Heart right ventricle (tissue), 16 donors: ENCODE results near the gene GHRH. TPM values are rescaled to one million over a fixed set of nuclear protein-coding genes. Genes with fewer than 3 reads are reported as not detected.

Experiments used
- ATAC-seq, 8 donors: fragments of 200-7000 bp; cut with Tn5 transposase; one replicate each; pipeline ENCODE4 v1.9.1; 2020; ENCODE audit warnings: mild to moderate bottlenecking in 8 of 8, moderate library complexity in 8 of 8, moderate number of reproducible peaks in 1 of 8
- DNase-seq, 2 donors: peaks; one replicate each; pipeline ENCODE4 v3.0.0-alpha.2; 2020
- H3K27ac ChIP-seq, 10 donors: fragments of 200-600 bp; sonication (generic) in 2 of 10; one replicate each; pipeline versions ENCODE4 v1.5.0 to v1.8.0; 2020 to 2022; ENCODE audit warnings: mild to moderate bottlenecking in 3 of 10
- H3K27me3 ChIP-seq, 7 donors: fragments of 200-600 bp; one replicate each; pipeline ENCODE4 v1.8.0; 2021 to 2022; ENCODE audit warnings: mild to moderate bottlenecking in 2 of 7
- H3K36me3 ChIP-seq, 9 donors: fragments of 200-600 bp; sonication (generic) in 1 of 9; one replicate each; pipeline versions ENCODE4 v1.5.0 to v1.8.0; 2020 to 2022; ENCODE audit warnings: mild to moderate bottlenecking in 2 of 9
- H3K4me1 ChIP-seq, 9 donors: fragments of 200-600 bp; sonication (generic) in 1 of 9; one replicate each; pipeline versions ENCODE4 v1.5.0 to v1.8.0; 2020 to 2022; ENCODE audit warnings: mild to moderate bottlenecking in 4 of 9
- H3K4me3 ChIP-seq, 10 donors: fragments of 200-600 bp; sonication (generic) in 2 of 10; one replicate each; pipeline versions ENCODE4 v1.5.0 to v1.8.0; 2020 to 2022; ENCODE audit warnings: mild to moderate bottlenecking in 7 of 10, moderate library complexity in 2 of 10
- H3K9me3 ChIP-seq, 11 donors: fragments of 200-600 bp in 10 of 11; sonication (generic) in 2 of 11; one replicate each; pipeline versions ENCODE4 v1.5.0 to v1.8.0; 2013 to 2022; ENCODE audit warnings: mild to moderate bottlenecking in 2 of 11, control low read depth in 1 of 11, moderate library complexity in 1 of 11
- WGBS, 2 donors: extraction: QIAGEN DNeasy Blood & Tissue Kit; methylation state at CpG; one replicate each; pipeline ENCODE4 v1.1.7; 2013; ENCODE audit warnings: inconsistent platforms in 1 of 2; 5-methylcytosine and 5-hydroxymethylcytosine counted together
- intact Hi-C, 10 donors: fragments of 100-400 bp; cut with DNase I; formaldehyde crosslinking; loops; one replicate each; pipeline versions ENCODE4 v1.11.1 to v1.14.2; 2022
- polyA plus RNA-seq, 2 donors: library from polyadenylated mRNA; stranded (reverse); fragments of 200-250 nt; gene quantifications; one replicate each; pipeline ENCODE4 v1.2.3, GENCODE V29; 2013
- total RNA-seq, 10 donors: library from RNA; stranded (reverse); fragmentation: NEBNext Ultra II Directional in 3 of 10; extraction: Animal tissue kit (Norgen Biotek cat#: 25700) in 3 of 10; gene quantifications; one replicate each; pipeline versions ENCODE4 v1.2.1 to v1.2.4, GENCODE V29; 2021 to 2023
- TF ChIP-seq, protein P1 (sequence below), 9 donors: fragments of 200-600 bp; sonication (generic) in 2 of 9; IDR thresholded peaks; one replicate each; pipeline versions ENCODE4 v1.5.0 to v1.8.0; 2021 to 2022; ENCODE audit warnings: antibody characterized with exemption in 9 of 9, mild to moderate bottlenecking in 5 of 9, moderate library complexity in 1 of 9
- donor health status: Arrhythmogenic right ventricular cardiomyopathy.
- donor health status: ischemic (EF 13 %, LVEDD 7.1; RV severe dilation, severe dysfunction).
- donor health status: healthy with polysubstance abuse.
- donor health status: DM: no; HTN: yes; CAD: no.
- donor health status: DM: no; HTN: no; CAD: no.
- donor health status: ischemic (EF 25% LVEDD 6.9; RV normal size, moderate dysfunction).
- donor health status: ischemic (EF 25% LVEDD 5.7; RV mildly dilated, moderate dysfunction).
- donor health status: healthy.
- donor health status: DM: yes; HTN: yes; CAD: no.
- donor health status: Ischemic cardiomyopathy.
- donor health status: ischemic (EF 35%, LVEDD 5.7; RV mildly dilated, moderate dysfunction).
- donor health status: nonischemic (EF 11% LVEDD 7.7; RV severe dilation, severe dysfunction).
- donor health status: DM: yes; HTN: yes; CAD: no.
- donor health status: PGD.
- donor health status: ischemic (EF 29% LVEDD 5.4; RV normal size, mild dysfunction).
- donor health status: nonischemic (EF 23%, LVEDD 6.1; RV moderate dilation, normal function).

GHRH gene
- total and polyA plus RNA-seq, 12 donors, result 0.85 to 2.5 (median 1.8) TPM; not detected in 9

DNA sequence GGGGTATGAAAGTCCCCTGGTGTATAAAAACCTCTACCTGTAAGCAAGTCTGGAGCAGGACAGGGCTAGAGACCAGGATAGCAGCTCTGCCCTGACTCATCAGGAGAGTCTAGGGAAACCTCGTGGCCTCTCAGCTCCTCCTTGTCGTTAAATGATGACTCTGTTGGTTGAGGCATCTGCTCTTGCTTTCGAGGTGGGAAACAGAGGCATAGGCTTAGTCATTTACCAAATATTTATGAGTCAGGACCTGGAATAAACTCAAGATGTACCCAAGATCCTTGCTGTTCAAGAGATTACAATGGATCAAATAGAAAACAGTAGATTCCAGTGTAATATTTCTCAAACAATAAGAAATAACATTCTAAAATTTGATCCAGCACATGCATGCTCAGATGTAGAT is 33.4 kb upstream of the GHRH start:
- ATAC-seq, result peak in 1 of 8 donors; percentile 53
- DNase-seq, result no peak
- intact Hi-C loops, result no loop called here
- TF ChIP-seq, protein P1, sequence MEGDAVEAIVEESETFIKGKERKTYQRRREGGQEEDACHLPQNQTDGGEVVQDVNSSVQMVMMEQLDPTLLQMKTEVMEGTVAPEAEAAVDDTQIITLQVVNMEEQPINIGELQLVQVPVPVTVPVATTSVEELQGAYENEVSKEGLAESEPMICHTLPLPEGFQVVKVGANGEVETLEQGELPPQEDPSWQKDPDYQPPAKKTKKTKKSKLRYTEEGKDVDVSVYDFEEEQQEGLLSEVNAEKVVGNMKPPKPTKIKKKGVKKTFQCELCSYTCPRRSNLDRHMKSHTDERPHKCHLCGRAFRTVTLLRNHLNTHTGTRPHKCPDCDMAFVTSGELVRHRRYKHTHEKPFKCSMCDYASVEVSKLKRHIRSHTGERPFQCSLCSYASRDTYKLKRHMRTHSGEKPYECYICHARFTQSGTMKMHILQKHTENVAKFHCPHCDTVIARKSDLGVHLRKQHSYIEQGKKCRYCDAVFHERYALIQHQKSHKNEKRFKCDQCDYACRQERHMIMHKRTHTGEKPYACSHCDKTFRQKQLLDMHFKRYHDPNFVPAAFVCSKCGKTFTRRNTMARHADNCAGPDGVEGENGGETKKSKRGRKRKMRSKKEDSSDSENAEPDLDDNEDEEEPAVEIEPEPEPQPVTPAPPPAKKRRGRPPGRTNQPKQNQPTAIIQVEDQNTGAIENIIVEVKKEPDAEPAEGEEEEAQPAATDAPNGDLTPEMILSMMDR (IDR thresholded peaks at IDR 0.05), result no peak
- no peak overlapping the region for H3K4me3 ChIP-seq
- peaks cover 0 to 12% (median 0%) of the 10 kb centered on the region in 11 donors for H3K9me3 ChIP-seq
- H3K36me3 ChIP-seq, result peaks cover 0 to 43% (median 3%) of the 10 kb centered on the region in 9 donors
- WGBS, 2 donors, result 54 to 57% methylated on average over 3 of the region's 3 CpGs
- H3K27ac ChIP-seq, result peak overlapping the region in 1 of 10 donors; percentile 73
- H3K27me3 ChIP-seq, result no peaks in the 10 kb centered on the region
- peaks cover 6 to 70% (median 39%) of the 10 kb centered on the region in 9 donors for H3K4me1 ChIP-seq

- Histone ChIP-seq H3K4me1 (peaks cover 6 to 71% (median 34%) of the 10 kb centered on the region in 9 donors), H3K27me3 (no peaks in the 10 kb centered on the region), H3K9me3 (peaks cover 0 to 12% (median 0%) of the 10 kb centered on the region in 11 donors), H3K27ac (peak overlapping the region in 2 of 10 donors; percentile 7 to 73), H3K4me3 (no peak overlapping the region), H3K36me3 (peaks cover 0 to 41% (median 3%) of the 10 kb centered on the region in 9 donors)
- intact Hi-C loops, result loop anchor here in 1 of 10 donors (5.0 kb wide), 1 partner anchor 53 kb away; the partner anchor contains the start of gene SRC
- TF ChIP-seq, protein P1 (IDR thresholded peaks at IDR 0.05), result no peak
- DNase-seq (no peak), ATAC-seq (no peak)
- WGBS, 2 donors, result 85 to 87% methylated on average over 6 of the region's 6 CpGs
Measured at GRCh38 chr20:37294262-37294981, 32.8 kb upstream of the GHRH start.

DNA sequence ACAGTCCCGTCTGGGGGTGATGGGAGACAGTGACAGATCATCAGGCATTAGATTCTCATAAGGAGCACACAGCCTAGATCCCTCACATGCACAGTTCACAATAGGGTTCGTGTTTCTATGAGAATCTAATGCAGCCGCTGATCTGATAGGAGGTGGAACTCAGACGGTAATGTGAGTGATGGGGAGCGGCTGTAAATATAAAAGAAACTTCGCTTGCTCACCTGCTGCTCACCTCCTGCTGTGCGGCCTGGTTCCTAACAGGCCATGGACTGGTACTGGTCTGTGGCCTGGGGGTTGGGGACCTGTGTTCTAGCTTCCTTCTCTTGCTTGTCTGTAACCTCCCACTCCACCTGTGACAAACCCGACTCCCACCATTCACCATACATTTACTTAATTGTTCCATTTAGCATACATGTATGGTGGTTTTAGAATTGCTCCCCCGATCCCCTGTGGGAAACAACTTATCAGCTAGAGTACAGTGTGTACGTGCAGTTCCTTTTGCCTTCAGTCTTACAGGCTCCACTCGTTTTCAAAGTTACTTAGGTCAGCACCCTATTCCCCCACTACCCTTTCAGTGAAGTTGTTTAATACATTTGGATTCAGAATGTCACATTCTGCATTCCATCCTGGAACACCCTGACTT is 31.8 kb upstream of the GHRH start:
- peaks cover 0 to 32% (median 3%) of the 10 kb centered on the region in 9 donors for H3K36me3 ChIP-seq
- peak overlapping the region in 1 of 10 donors; percentile 73 for H3K27ac ChIP-seq
- H3K9me3 ChIP-seq, result peaks cover 0 to 12% (median 0%) of the 10 kb centered on the region in 11 donors
- H3K27me3 ChIP-seq, result no peaks in the 10 kb centered on the region
- TF ChIP-seq, protein P1 (IDR thresholded peaks at IDR 0.05), result no peak
- peaks cover 6 to 76% (median 37%) of the 10 kb centered on the region in 9 donors for H3K4me1 ChIP-seq
- intact Hi-C loops, result loop anchor here in 1 of 10 donors (5.0 kb wide), 1 partner anchor 54 kb away; the partner anchor contains the start of gene SRC
- WGBS, 2 donors, result 95% methylated on average over 11 of the region's 11 CpGs
- DNase-seq (no peak), ATAC-seq (no peak)
- H3K4me3 ChIP-seq, result no peak overlapping the region

DNA sequence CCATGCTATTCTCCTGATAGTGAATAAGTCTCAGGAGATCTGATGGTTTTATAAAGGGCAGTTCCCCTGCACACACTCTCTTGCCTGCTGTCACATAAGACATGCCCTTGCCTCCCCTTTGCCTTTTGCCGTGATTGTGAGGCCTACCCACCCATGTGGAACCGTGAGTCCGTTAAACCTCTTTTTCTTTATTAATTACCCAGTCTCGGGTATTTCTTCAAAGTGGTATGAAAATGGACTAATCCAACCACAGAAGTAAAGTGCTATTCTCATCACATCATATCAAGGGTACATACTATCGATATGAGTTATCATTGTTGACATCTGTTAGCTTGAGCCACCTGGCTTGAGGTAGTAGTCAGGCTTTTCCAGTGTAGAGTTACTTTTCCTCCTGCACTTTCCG is 30.1 kb upstream of the GHRH start:
- no peak for DNase-seq
- H3K4me1 ChIP-seq, result peaks cover 6 to 65% (median 26%) of the 10 kb centered on the region in 9 donors
- 93 to 94% methylated on average over 6 of the region's 6 CpGs for WGBS, 2 donors

More for the DNA sequence above, 30.1 kb upstream of the GHRH start:
- Histone ChIP-seq H3K36me3 (peaks cover 0 to 22% (median 3%) of the 10 kb centered on the region in 9 donors), H3K27ac (no peak overlapping the region), H3K27me3 (no peaks in the 10 kb centered on the region), H3K9me3 (peaks cover 0 to 12% (median 0%) of the 10 kb centered on the region in 11 donors), H3K4me3 (no peak overlapping the region)
- intact Hi-C loops, result loop anchor here in 1 of 10 donors (5.0 kb wide), 1 partner anchor 56 kb away; the partner anchor contains the start of gene SRC
- TF ChIP-seq, protein P1 (IDR thresholded peaks at IDR 0.05), result no peak
- ATAC-seq, result no peak
